Activated B cell treated with CpG ODN at 0.5 μM for 24 hours (primary cell): ENCODE results near the gene ZGPAT. TPM values are rescaled to one million over a fixed set of nuclear protein-coding genes. Genes with fewer than 3 reads are reported as not detected.

Experiments used
- ATAC-seq: fragments of 200-7000 bp; cut with Tn5 transposase; one replicate; pipeline ENCODE4 v1.10.0; 2021; ENCODE audit warnings: low read depth, mild to moderate bottlenecking, moderate library complexity
- CTCF ChIA-PET: fragments of 350-600 bp; sonication (Branson Sonifier 250); formaldehyde crosslinking; loops from one replicate; lab custom pipeline; 2021; ENCODE audit warnings: antibody characterized with exemption; lab: Charles Lee
- POLR2A ChIA-PET: fragments of 350-600 bp; sonication (Branson Sonifier 250); formaldehyde crosslinking; loops from one replicate; lab custom pipeline; 2021; ENCODE audit warnings: antibody characterized with exemption; lab: Charles Lee
- DNase-seq: peaks from one replicate; pipeline ENCODE4 v3.0.0; 2022
- H3K27ac Mint-ChIP-seq: one replicate; pipeline ENCODE4 v1.8.0; 2020; ENCODE audit warnings: mixed read lengths
- H3K27me3 Mint-ChIP-seq: one replicate; pipeline ENCODE4 v1.8.0; 2021; ENCODE audit warnings: mixed read lengths
- H3K36me3 Mint-ChIP-seq: one replicate; pipeline ENCODE4 v1.8.0; 2021; ENCODE audit warnings: low read depth, mixed read lengths
- H3K4me1 Mint-ChIP-seq: one replicate; pipeline ENCODE4 v1.8.0; 2021; ENCODE audit warnings: mixed read lengths
- H3K4me3 Mint-ChIP-seq: one replicate; pipeline ENCODE4 v1.8.0; 2020; ENCODE audit warnings: mild to moderate bottlenecking, mixed read lengths
- H3K9me3 Mint-ChIP-seq: one replicate; pipeline ENCODE4 v1.8.0; 2020; ENCODE audit warnings: mixed read lengths
- CTCF ChIP-seq: fragments of 200-600 bp; IDR thresholded peaks from one replicate; pipeline ENCODE4 v1.8.0; 2022; ENCODE audit warnings: antibody characterized with exemption, mild to moderate bottlenecking
- intact Hi-C: fragments of 100-400 bp; cut with micrococcal nuclease; formaldehyde crosslinking; loops from one replicate; pipeline ENCODE4 v1.15.1; 2024
- total RNA-seq: library from RNA; stranded (reverse); gene quantifications from 2 replicates; pipeline ENCODE4 v1.2.3, GENCODE V29; 2022

The ZGPAT gene
- total RNA-seq, 1 donor from 2014 or later: 44.0 TPM

- no peak within 1 kb of the TSS for H3K27ac Mint-ChIP-seq
- intact Hi-C loops: loop anchor here (5.0 kb wide), 1 partner anchor 41 kb away; the partner anchor contains the start of genes LIME1 and SLC2A4RG
- no peak for TF ChIP-seq CTCF
- CTCF ChIA-PET: no interaction called here
- H3K27me3 Mint-ChIP-seq: no peaks in the 10 kb centered on the region
- ATAC-seq: peak; percentile 32
- H3K36me3 Mint-ChIP-seq: peaks cover 7% of the 10 kb centered on the region
- peaks cover 19% of the 10 kb centered on the region for H3K4me1 Mint-ChIP-seq
- peak within 1 kb of the TSS; percentile 15 for H3K4me3 Mint-ChIP-seq
- POLR2A ChIA-PET: interaction anchor here (0.5 to 2.6 kb wide), 5 partner anchors 11 to 168 kb away, joined by 3 to 12 read pairs (median 4); partner anchors contain the start of genes ARFRP1, SLC2A4RG, TPD52L2 and ZGPAT
- no peak for DNase-seq
- no peaks in the 10 kb centered on the region for H3K9me3 Mint-ChIP-seq
Measured at GRCh38 chr20:63696628-63697356, 11.0 kb upstream of the ZGPAT start, which contains the start of gene TNFRSF6B. TSS of gene TNFRSF6B (plus strand) at chr20:63696652. CDS start at chr20:63696768, 116 bp downstream.

- H3K4me1 Mint-ChIP-seq: peaks cover 19% of the 10 kb centered on the region
- no peak overlapping the region for H3K27ac Mint-ChIP-seq
- no peak for ATAC-seq
- POLR2A ChIA-PET: interaction anchor here (0.5 to 2.6 kb wide), 3 partner anchors 10 to 167 kb away, joined by 3 to 12 read pairs (median 4); partner anchors contain the start of genes ARFRP1, TPD52L2 and ZGPAT
- no peaks in the 10 kb centered on the region for H3K27me3 Mint-ChIP-seq
- H3K9me3 Mint-ChIP-seq: no peaks in the 10 kb centered on the region
- no peak for TF ChIP-seq CTCF
- peaks cover 7% of the 10 kb centered on the region for H3K36me3 Mint-ChIP-seq
- intact Hi-C loops: loop anchor here (5.0 kb wide), 1 partner anchor 40 kb away; the partner anchor contains the start of genes LIME1 and SLC2A4RG
- DNase-seq: no peak
- no peak overlapping the region for H3K4me3 Mint-ChIP-seq
- CTCF ChIA-PET: no interaction called here
Measured at GRCh38 chr20:63697357-63697867, 10.4 kb upstream of the ZGPAT start.

GRCh38 chr20:63697868-63698545 is 9.8 kb upstream of the ZGPAT start:
- H3K36me3 Mint-ChIP-seq: peaks cover 8% of the 10 kb centered on the region
- no peaks in the 10 kb centered on the region for H3K9me3 Mint-ChIP-seq
- ATAC-seq: no peak
- no peak overlapping the region for H3K4me3 Mint-ChIP-seq
- H3K27me3 Mint-ChIP-seq: no peaks in the 10 kb centered on the region
- CTCF ChIA-PET: no interaction called here
- TF ChIP-seq CTCF: no peak
- no peak overlapping the region for H3K27ac Mint-ChIP-seq
- DNase-seq: no peak
- POLR2A ChIA-PET: interaction anchor here (1.2 to 2.6 kb wide), 2 partner anchors 10 to 166 kb away, joined by 3 to 12 read pairs; partner anchors contain the start of genes ARFRP1 and ZGPAT
- H3K4me1 Mint-ChIP-seq: peaks cover 20% of the 10 kb centered on the region
- intact Hi-C loops: loop anchor here (5.0 kb wide), 1 partner anchor 39 kb away; the partner anchor contains the start of genes LIME1 and SLC2A4RG

- intact Hi-C loops: loop anchor here (5.0 kb wide), 1 partner anchor 38 kb away; the partner anchor contains the start of genes LIME1 and SLC2A4RG
- Mint-ChIP-seq H3K27ac (no peak overlapping the region), H3K4me1 (peaks cover 20% of the 10 kb centered on the region), H3K9me3 (no peaks in the 10 kb centered on the region), H3K36me3 (peaks cover 7% of the 10 kb centered on the region), H3K4me3 (no peak overlapping the region), H3K27me3 (no peaks in the 10 kb centered on the region)
- ChIA-PET CTCF (no interaction called here), POLR2A (interaction anchor here (0.7 to 2.6 kb wide), 3 partner anchors 9 to 165 kb away, joined by 3 to 12 read pairs (median 3); partner anchors contain the start of genes ARFRP1 and ZGPAT)
- ATAC-seq (peak; percentile 31), DNase-seq (no peak)
- TF ChIP-seq CTCF: no peak
Measured at GRCh38 chr20:63698739-63699465, 8.9 kb upstream of the ZGPAT start.
